GM12878 (cell line): ENCODE measurements around the gene MT1G. TPM values are rescaled to one million over a fixed set of nuclear protein-coding genes. Genes with fewer than 3 reads are reported as not detected.

Experiments
- ATAC-seq: fragments of 200-7000 bp; cut with Tn5 transposase; 3 replicates; pipeline ENCODE4 v1.9.1; 2020; ENCODE audit warnings: mild to moderate bottlenecking, moderate library complexity
- Bru-seq: library from RNA; stranded (reverse); fragments of 400-500 nt; gene quantifications from one replicate; lab custom pipeline; 2021; lab: Mats Ljungman, UMichigan
- BruChase-seq, 2 experiments: library from RNA; stranded (reverse); fragments of 400-500 nt; gene quantifications; one replicate each; lab custom pipeline; 2021; lab: Mats Ljungman, UMichigan
- BruUV-seq: library from RNA; stranded (reverse); fragments of 400-500 nt; replicated peaks from 2 replicates; lab custom pipeline; 2021; lab: Mats Ljungman, UMichigan
- CTCF ChIA-PET: fragments of 300-600 bp; sonication (Branson Sonifier 250); formaldehyde crosslinking; extraction: SDS; loops from one replicate; lab custom pipeline; 2021; ENCODE audit warnings: inconsistent platforms; lab: Yijun Ruan, JAX
- POLR2A ChIA-PET: fragments of 350-600 bp; formaldehyde crosslinking; extraction: SDS; loops from one replicate; lab custom pipeline; 2021; ENCODE audit warnings: inconsistent platforms; lab: Charles Lee
- RAD21 ChIA-PET: fragments of 300-600 bp; sonication (Branson Sonifier 250); formaldehyde crosslinking; loops from one replicate; lab custom pipeline; 2023; ENCODE audit warnings: antibody characterized with exemption; ENCODE audit not compliant: unreplicated experiment; lab: Charles Lee
- SMC1A ChIA-PET: fragments of 300-600 bp; sonication (Branson Sonifier 250); formaldehyde crosslinking; loops from one replicate; lab custom pipeline; 2023; ENCODE audit not compliant: unreplicated experiment, uncharacterized antibody; lab: Charles Lee
- DNase-seq: peaks from one replicate; pipeline ENCODE4 v3.0.0-alpha.2; 2011; ENCODE audit warnings: low read depth, low spot score
- FAIRE-seq: peaks from 3 replicates; lab custom pipeline; 2011; peaks lifted over from hg19 to GRCh38; lab: Jason Lieb, UNC
- H2AFZ ChIP-seq: 2 replicates; pipeline ENCODE4 v1.6.0; 2011; ENCODE audit warnings: low read depth, low read length, control low read depth; ENCODE audit not compliant: control insufficient read depth
- H3K27ac ChIP-seq: 2 replicates; pipeline ENCODE4 v1.5.1; 2011; ENCODE audit warnings: control low read depth; ENCODE audit not compliant: control insufficient read depth, insufficient read depth
- H3K27me3 ChIP-seq, 2 experiments: replicated peaks in 1 of 2; 2 replicates each; pipeline versions ENCODE4 v1.6.0 to v1.6.1; 2011; ENCODE audit warnings: low read length in 1 of 2; ENCODE audit not compliant: control insufficient read depth in 2 of 2, insufficient read depth in 2 of 2
- H3K36me3 ChIP-seq, 2 experiments: 2 replicates each; pipeline ENCODE4 v1.5.1; 2011; ENCODE audit warnings: low read length in 1 of 2; ENCODE audit not compliant: control insufficient read depth in 2 of 2, insufficient read depth in 2 of 2
- H3K4me1 ChIP-seq: 2 replicates; pipeline ENCODE4 v1.6.1; 2011; ENCODE audit warnings: mild to moderate bottlenecking, low read length, moderate library complexity, mixed read lengths; ENCODE audit not compliant: control insufficient read depth, insufficient read depth
- H3K4me2 ChIP-seq: 2 replicates; pipeline ENCODE4 v1.6.0; 2011; ENCODE audit warnings: control low read depth; ENCODE audit not compliant: control insufficient read depth, insufficient read depth
- H3K4me3 ChIP-seq: fragments of 200-600 bp; sonication (generic); 2 replicates; pipeline ENCODE4 v1.5.1; 2016
- H3K79me2 ChIP-seq: 2 replicates; pipeline ENCODE4 v1.6.0; 2011; ENCODE audit warnings: low read length; ENCODE audit not compliant: control insufficient read depth, insufficient read depth
- H3K9ac ChIP-seq: 2 replicates; pipeline ENCODE4 v1.8.0; 2011; ENCODE audit warnings: low read length, control low read depth, mixed read lengths; ENCODE audit not compliant: control insufficient read depth, insufficient read depth
- H3K9me3 ChIP-seq: replicated peaks from 3 replicates; pipeline ENCODE4 v1.5.1; 2011; ENCODE audit warnings: mild to moderate bottlenecking, low read length; ENCODE audit not compliant: control insufficient read depth, insufficient read depth
- H4K20me1 ChIP-seq: 2 replicates; pipeline ENCODE4 v1.6.0; 2011; ENCODE audit not compliant: control insufficient read depth, insufficient read depth
- ASH2L ChIP-seq: fragments of 300-600, 200-600 bp; sonication (generic); IDR thresholded peaks from 2 replicates; pipeline ENCODE4 v1.6.1; 2017; ENCODE audit warnings: low read depth, mild to moderate bottlenecking, borderline replicate concordance
- EP300 ChIP-seq, 2 experiments: fragments of 150-350 bp in 1 of 2; IDR thresholded peaks; 2 replicates each; pipeline ENCODE4 v1.6.1; 2011 to 2012; ENCODE audit warnings: low read depth in 2 of 2, low read length in 2 of 2, borderline replicate concordance in 1 of 2, improper control_type of control experiment in 1 of 2, inconsistent platforms in 1 of 2; ENCODE audit not compliant: control insufficient read depth in 1 of 2
- HDGF ChIP-seq: fragments of 450-650 bp; IDR thresholded peaks from 2 replicates; pipeline ENCODE4 v1.6.1; 2016; ENCODE audit warnings: antibody characterized with exemption
- PML ChIP-seq: IDR thresholded peaks from 2 replicates; pipeline ENCODE4 v1.6.1; 2012; ENCODE audit warnings: low read length, inconsistent platforms
- RFX5 ChIP-seq: IDR thresholded peaks from 2 replicates; pipeline ENCODE4 v1.6.1; 2011; ENCODE audit warnings: low read depth, low read length, improper control_type of control experiment
- SMARCA5 ChIP-seq: fragments of 450-650 bp; IDR thresholded peaks from 2 replicates; pipeline ENCODE4 v1.6.1; 2017; ENCODE audit warnings: mild to moderate bottlenecking
- WGBS: methylation state at CpG from one replicate; pipeline ENCODE4 v1.1.6; 2016; ENCODE audit warnings: low lambda C conversion rate; ENCODE audit not compliant: insufficient replicate concordance, insufficient coverage; ENCODE audit errors: missing lambda C conversion rate; 5-methylcytosine and 5-hydroxymethylcytosine counted together
- in situ Hi-C: fragments of 300-500 bp; cut with MboI; formaldehyde crosslinking; loops from 9 replicates; pipeline ENCODE4 v1.14.3; 2018; ENCODE audit warnings: mixed read lengths
- intact Hi-C: fragments of 100-400 bp; cut with micrococcal nuclease; formaldehyde crosslinking; loops from one replicate; pipeline ENCODE4 v1.14.2; 2022; ENCODE audit not compliant: unreplicated experiment
- long read RNA-seq, 2 experiments: library from polyadenylated mRNA; unstranded; transcript quantifications; one replicate each; pipeline ENCODE4 v2.0.0, GENCODE V29; 2019 to 2020
- polyA minus RNA-seq, 3 experiments: library from RNA; depleted of rRNA, polyadenylated mRNA; stranded (reverse); fragments of >200 nt; gene quantifications; 2 replicates each; pipeline ENCODE4 v1.2.3, GENCODE V29; 2011
- polyA plus RNA-seq, 11 experiments: library from polyadenylated mRNA; depleted of rRNA in 4 of 11; unstranded in 6 of 11; stranded (reverse) in 5 of 11; fragments of >200 nt; fragmentation: Nextera tagmentation in 4 of 11; fragmentation: Illumina TruSeq in 1 of 11; extraction: Ambion mirVana in 4 of 11; extraction: Trizol in 1 of 11; gene quantifications; 1 replicate in 1 of 11; 2 replicates in 10 of 11; pipeline versions ENCODE4 v1.2.1 to v1.2.3, GENCODE V29; 2011 to 2016; ENCODE audit warnings: inconsistent platforms in 2 of 11, missing spikeins in 2 of 11, low read depth in 1 of 11
- total RNA-seq, 4 experiments: library from RNA; depleted of rRNA in 3 of 4; stranded (reverse); fragments of >200 nt in 3 of 4; fragmentation: Illumina TruSeq in 1 of 4; extraction: Trizol in 1 of 4; gene quantifications; 2 replicates each; pipeline versions ENCODE4 v1.2.1 to v1.2.3, GENCODE V29; 2013 to 2021
- TF ChIP-seq, protein P1 (sequence below): fragments of 450-650 bp; formaldehyde crosslinking; IDR thresholded peaks from 2 replicates; pipeline ENCODE4 v1.5.0; 2022; ENCODE audit warnings: mild to moderate bottlenecking, missing genetic modification characterization
- TF ChIP-seq, protein P2 (sequence below): fragments of 450-650 bp; IDR thresholded peaks from 2 replicates; pipeline ENCODE4 v1.6.1; 2014; ENCODE audit warnings: mild to moderate bottlenecking
- TF ChIP-seq, protein P3 (sequence below): IDR thresholded peaks from 2 replicates; pipeline ENCODE4 v1.6.1; 2011; ENCODE audit warnings: borderline replicate concordance, low read depth, mild to moderate bottlenecking, moderate library complexity, low read length; ENCODE audit not compliant: insufficient read depth, poor library complexity, severe bottlenecking

MT1G gene
- total RNA-seq (2013; cell fraction: nucleolus; rRNA removed), result not detected in 2 replicates
- total RNA-seq (2014; rRNA removed) (3.5 and 4.5 TPM in 2 replicates), total RNA-seq (2014; rRNA removed; fragmentation: Illumina TruSeq; extraction: Trizol) (1.2 TPM in 1 of 2 replicates, not detected in the other), total RNA-seq (2021) (3.0 and 4.2 TPM in 2 replicates), polyA plus RNA-seq (2011; rRNA removed) (2.7 and 2.8 TPM in 2 replicates), polyA plus RNA-seq (2014; fragmentation: Illumina TruSeq; extraction: Trizol) (2.2 TPM in 1 of 2 replicates, not detected in the other), polyA plus RNA-seq (2014; fragmentation: Nextera tagmentation; extraction: Ambion mirVana) (1 to 10 TPM; 8.7 to 9.1 TPM), polyA plus RNA-seq (2014; rRNA removed) (4.7 and 8.7 TPM in 2 replicates), polyA plus RNA-seq (2016; fragmentation: Nextera tagmentation; extraction: Ambion mirVana) (1 to 10 TPM; 8.2 to 8.3 TPM), polyA minus RNA-seq (2011; rRNA and poly(A)+ RNA removed) (3.6 TPM in 2 replicates), Bru-seq, nascent RNA (percentile 27 among the genes with signal in this experiment), BruChase-seq, experiment 1, labeled RNA remaining after a 6-hour chase (percentile 24 among the genes with signal in this experiment), BruChase-seq, experiment 2, labeled RNA remaining after a 2-hour chase (percentile 23 among the genes with signal in this experiment)
- not detected for polyA plus RNA-seq (2011; ENCODE audit: low read depth)
- 11.5 and 25.9 TPM in 2 replicates for polyA plus RNA-seq (2011; cell fraction: cytosol; rRNA removed)
- 8.0 and 8.9 TPM in 2 replicates for polyA plus RNA-seq (2011; cell fraction: nucleus; rRNA removed)
- 1.2 and 1.5 TPM in 2 replicates for polyA plus RNA-seq (2012)
- polyA minus RNA-seq (2011; cell fraction: cytosol; rRNA and poly(A)+ RNA removed), result not detected in 2 replicates
- 0.86 TPM in 1 of 2 replicates, not detected in the other for polyA minus RNA-seq (2011; cell fraction: nucleus; rRNA and poly(A)+ RNA removed)
- long read RNA-seq, experiment 1, partial matches to known transcripts, result 0 of 3 reads
- long read RNA-seq, experiment 1, other reads (novel, unspliced or antisense), result 0 of 3 reads
- long read RNA-seq, experiment 2, partial matches to known transcripts, result 0 of 3 reads
- long read RNA-seq, experiment 2, other reads (novel, unspliced or antisense), result 1 of 3 reads

DNA sequence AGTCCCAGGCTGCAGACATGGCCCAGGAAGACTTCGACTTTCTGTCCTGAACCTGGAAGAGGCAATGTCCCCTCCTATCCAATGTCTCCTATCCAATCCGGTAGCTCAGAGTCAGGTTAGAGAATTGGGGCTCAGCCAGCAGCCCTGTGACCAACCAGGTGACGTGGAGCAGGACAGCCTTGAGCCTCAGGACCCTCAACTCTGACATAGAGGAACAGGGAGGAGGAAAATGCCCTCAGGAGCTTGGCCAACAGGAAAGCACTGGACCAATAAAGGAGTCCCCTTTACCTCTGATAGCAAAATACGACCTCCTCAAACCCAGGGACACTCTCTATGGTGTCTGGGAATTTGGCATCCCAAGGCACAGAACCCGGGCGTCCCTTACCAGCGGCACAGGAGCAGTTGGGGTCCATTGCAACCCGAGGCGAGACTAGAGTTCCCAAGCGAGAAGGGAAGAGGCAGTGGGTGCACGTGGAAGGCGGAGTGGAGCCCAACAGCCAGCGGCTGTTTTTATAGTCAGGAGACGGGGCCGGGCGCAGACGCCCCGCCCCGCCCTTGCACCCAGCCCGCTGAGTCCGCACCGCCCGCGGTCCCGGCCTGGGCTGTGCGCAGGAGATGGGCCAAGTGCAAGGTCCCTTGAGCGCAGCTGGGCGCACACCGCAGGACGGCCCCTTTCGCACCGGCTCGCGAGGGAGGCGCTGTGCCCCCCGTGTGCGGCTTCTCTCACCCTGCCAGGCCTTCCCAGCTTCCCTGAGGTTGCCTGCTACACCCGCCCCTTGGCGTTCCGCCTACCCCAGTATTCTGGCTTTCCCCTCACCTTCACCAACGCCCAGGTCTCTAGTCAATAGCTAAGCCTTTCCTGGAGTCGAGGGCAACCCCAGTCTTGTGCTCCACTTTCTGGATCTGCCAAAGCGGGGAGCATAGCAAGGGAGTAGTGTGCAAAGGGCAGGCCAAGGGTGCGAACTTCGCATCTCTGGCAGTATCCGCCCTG, at the start of gene MT1G:
Gene MT1G, minus strand, starts transcription at position 485 of the 991 bp plus-strand sequence. Its CDS starts 72 bp downstream, at position 413.
- H3K9ac ChIP-seq, result no peak within 1 kb of the TSS
- ChIA-PET SMC1A (interaction anchor here (1.6 kb wide), 1 partner anchor 34 kb away, joined by 5 read pairs; no protein-coding TSS in a partner anchor), RAD21 (no interaction called here), POLR2A (no interaction called here), CTCF (interaction anchor here (1.0 to 1.6 kb wide), 2 partner anchors 64 to 154 kb away, joined by 3 read pairs; no protein-coding TSS in a partner anchor)
- H3K4me3 ChIP-seq, result no peak within 1 kb of the TSS
- intact Hi-C loops, result no loop called here
- H3K27ac ChIP-seq, result no peak within 1 kb of the TSS
- in situ Hi-C loops, result no loop called here
- BruUV-seq, result no TSS peak
- ATAC-seq (peak; percentile 73), DNase-seq (no peak), FAIRE-seq (no peak)
- no peaks in the 10 kb centered on the region for H4K20me1 ChIP-seq
- H3K27me3 ChIP-seq, result peaks cover 25 to 27% of the 10 kb centered on the region in 2 experiments
- H2AFZ ChIP-seq, result no peak within 1 kb of the TSS
- H3K79me2 ChIP-seq, result no peaks in the 10 kb centered on the region
- 13% methylated on average over 43 of the region's 46 CpGs for WGBS
- no peaks in the 10 kb centered on the region for H3K4me1 ChIP-seq
- no peaks in the 10 kb centered on the region for H3K36me3 ChIP-seq
- no peak within 1 kb of the TSS for H3K4me2 ChIP-seq
- H3K9me3 ChIP-seq, result no peaks in the 10 kb centered on the region
- TF ChIP-seq, protein P1, sequence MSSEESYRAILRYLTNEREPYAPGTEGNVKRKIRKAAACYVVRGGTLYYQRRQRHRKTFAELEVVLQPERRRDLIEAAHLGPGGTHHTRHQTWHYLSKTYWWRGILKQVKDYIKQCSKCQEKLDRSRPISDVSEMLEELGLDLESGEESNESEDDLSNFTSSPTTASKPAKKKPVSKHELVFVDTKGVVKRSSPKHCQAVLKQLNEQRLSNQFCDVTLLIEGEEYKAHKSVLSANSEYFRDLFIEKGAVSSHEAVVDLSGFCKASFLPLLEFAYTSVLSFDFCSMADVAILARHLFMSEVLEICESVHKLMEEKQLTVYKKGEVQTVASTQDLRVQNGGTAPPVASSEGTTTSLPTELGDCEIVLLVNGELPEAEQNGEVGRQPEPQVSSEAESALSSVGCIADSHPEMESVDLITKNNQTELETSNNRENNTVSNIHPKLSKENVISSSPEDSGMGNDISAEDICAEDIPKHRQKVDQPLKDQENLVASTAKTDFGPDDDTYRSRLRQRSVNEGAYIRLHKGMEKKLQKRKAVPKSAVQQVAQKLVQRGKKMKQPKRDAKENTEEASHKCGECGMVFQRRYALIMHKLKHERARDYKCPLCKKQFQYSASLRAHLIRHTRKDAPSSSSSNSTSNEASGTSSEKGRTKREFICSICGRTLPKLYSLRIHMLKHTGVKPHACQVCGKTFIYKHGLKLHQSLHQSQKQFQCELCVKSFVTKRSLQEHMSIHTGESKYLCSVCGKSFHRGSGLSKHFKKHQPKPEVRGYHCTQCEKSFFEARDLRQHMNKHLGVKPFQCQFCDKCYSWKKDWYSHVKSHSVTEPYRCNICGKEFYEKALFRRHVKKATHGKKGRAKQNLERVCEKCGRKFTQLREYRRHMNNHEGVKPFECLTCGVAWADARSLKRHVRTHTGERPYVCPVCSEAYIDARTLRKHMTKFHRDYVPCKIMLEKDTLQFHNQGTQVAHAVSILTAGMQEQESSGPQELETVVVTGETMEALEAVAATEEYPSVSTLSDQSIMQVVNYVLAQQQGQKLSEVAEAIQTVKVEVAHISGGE (CRISPR knock-in tag), result no peak
- TF ChIP-seq, protein P2, sequence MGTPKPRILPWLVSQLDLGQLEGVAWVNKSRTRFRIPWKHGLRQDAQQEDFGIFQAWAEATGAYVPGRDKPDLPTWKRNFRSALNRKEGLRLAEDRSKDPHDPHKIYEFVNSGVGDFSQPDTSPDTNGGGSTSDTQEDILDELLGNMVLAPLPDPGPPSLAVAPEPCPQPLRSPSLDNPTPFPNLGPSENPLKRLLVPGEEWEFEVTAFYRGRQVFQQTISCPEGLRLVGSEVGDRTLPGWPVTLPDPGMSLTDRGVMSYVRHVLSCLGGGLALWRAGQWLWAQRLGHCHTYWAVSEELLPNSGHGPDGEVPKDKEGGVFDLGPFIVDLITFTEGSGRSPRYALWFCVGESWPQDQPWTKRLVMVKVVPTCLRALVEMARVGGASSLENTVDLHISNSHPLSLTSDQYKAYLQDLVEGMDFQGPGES, result no peak
- TF ChIP-seq, protein P3, sequence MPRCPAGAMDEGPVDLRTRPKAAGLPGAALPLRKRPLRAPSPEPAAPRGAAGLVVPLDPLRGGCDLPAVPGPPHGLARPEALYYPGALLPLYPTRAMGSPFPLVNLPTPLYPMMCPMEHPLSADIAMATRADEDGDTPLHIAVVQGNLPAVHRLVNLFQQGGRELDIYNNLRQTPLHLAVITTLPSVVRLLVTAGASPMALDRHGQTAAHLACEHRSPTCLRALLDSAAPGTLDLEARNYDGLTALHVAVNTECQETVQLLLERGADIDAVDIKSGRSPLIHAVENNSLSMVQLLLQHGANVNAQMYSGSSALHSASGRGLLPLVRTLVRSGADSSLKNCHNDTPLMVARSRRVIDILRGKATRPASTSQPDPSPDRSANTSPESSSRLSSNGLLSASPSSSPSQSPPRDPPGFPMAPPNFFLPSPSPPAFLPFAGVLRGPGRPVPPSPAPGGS, result no peak
- TF ChIP-seq RFX5, result no peak
- no peak for TF ChIP-seq SMARCA5
- no peak for TF ChIP-seq ASH2L
- TF ChIP-seq PML, result no peak
- no peak for TF ChIP-seq EP300 (IDR thresholded peaks at IDR 0.05; ENCODE audit: borderline replicate concordance in 1 of 2, control insufficient read depth in 1 of 2, low read depth in 2 of 2, low read length in 2 of 2)
- no peak for TF ChIP-seq HDGF
